Testis (tissue), 2 donors: Measurements from ENCODE around the gene TBC1D2.

Experiments used
- POLR2A ChIP-seq: fragments of 450-650 bp; IDR thresholded peaks from one replicate; pipeline ENCODE4 v1.6.1; 2017; ENCODE audit warnings: antibody characterized with exemption, mild to moderate bottlenecking, moderate library complexity
- TF ChIP-seq, protein P1 (sequence below), 3 experiments: fragments of 450-650 bp in 2 of 3; fragments of 200-600 bp in 1 of 3; sonication (generic) in 1 of 3; IDR thresholded peaks; one replicate each; pipeline ENCODE4 v1.5.1; 2016 to 2019; ENCODE audit warnings: antibody characterized with exemption in 3 of 3, mild to moderate bottlenecking in 2 of 3, moderate library complexity in 1 of 3

DNA sequence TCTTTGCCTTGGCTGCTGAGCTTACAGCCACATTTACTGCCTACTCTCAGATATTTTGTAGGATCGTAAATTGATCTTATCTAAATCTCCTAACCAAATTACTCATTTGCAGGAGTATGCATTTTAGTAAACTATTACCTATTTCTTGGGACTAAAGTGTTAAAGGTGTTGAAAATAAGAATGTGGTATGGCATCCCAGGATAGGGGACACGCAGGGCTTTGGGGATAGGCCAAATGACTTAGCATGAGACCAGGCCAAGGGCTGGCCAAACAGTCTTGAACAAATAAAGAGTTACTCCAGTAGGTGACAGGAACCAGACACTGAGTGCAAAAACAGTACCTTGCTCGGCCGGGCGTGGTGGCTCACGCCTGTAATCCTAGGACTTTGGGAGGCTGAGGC is 25.1 kb downstream of the TBC1D2 start:
- TF ChIP-seq, protein P1, sequence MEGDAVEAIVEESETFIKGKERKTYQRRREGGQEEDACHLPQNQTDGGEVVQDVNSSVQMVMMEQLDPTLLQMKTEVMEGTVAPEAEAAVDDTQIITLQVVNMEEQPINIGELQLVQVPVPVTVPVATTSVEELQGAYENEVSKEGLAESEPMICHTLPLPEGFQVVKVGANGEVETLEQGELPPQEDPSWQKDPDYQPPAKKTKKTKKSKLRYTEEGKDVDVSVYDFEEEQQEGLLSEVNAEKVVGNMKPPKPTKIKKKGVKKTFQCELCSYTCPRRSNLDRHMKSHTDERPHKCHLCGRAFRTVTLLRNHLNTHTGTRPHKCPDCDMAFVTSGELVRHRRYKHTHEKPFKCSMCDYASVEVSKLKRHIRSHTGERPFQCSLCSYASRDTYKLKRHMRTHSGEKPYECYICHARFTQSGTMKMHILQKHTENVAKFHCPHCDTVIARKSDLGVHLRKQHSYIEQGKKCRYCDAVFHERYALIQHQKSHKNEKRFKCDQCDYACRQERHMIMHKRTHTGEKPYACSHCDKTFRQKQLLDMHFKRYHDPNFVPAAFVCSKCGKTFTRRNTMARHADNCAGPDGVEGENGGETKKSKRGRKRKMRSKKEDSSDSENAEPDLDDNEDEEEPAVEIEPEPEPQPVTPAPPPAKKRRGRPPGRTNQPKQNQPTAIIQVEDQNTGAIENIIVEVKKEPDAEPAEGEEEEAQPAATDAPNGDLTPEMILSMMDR (IDR thresholded peaks at IDR 0.05) = no peak
- TF ChIP-seq POLR2A = no peak
